ENCODE data around the gene SMU1.

SMU1 gene

DNA sequence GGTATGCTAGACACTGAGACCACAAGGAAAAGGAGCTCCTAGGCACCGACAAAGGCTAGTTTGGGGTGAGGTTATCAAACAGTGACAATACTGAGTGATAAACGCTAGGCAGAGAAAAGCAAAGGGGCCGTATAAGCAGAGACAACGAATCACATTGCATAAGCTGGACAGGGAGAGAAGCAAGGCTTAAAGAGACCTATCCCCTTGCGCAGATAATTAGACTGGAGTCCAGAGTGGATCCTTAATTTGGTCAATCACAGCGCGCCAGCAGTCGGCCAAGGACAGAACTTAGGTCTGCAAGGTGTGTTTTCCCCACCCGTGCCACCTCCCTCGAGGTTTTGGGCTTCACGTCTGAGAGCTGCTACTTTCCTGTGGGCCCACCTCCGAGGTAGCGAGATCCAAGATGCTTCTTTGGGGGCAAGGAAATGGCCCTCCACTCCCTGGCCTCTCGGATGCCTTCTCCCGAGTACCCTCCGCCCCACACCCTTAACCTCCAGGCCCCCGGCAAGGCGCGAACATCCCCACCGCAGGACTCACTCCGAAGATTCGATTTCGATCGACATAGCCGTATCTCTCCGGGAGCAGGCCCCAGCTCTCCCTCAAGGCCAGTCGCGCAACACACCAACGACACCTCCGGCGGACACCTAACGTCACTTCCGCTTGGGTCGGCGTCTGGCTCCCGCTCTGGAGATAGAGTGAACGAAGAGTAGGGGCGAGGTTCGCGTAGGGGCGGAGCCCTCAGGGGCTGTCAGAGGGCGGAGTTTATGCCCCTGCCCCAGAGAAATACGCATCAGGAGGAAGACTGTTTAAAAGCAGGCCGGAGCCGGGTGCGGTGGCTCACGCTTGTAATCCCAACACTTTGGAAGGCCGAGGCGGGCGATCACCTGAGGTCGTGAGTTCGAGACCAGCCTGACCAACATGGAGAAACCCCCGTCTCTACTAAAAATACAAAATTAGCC lies at the start of gene SMU1:
SMU1 (minus strand) TSS at position 629 of the 959 bp plus-strand sequence; CDS start at position 563, 66 bp downstream.
- peak within 1 kb of the TSS; percentile 87 for H3K27ac ChIP-seq
- peak within 1 kb of the TSS; percentile 51 for H3K4me2 ChIP-seq (ENCODE audit: low read length)
- TF ChIP-seq CTCF (IDR thresholded peaks at IDR 0.05) = no peak
- H3K4me1 ChIP-seq = no peaks in the 10 kb centered on the region
- H3K9me3 ChIP-seq (ENCODE audit: control insufficient read depth, low read length) = no peaks in the 10 kb centered on the region
- H3K27me3 ChIP-seq (ENCODE audit: control insufficient read depth, insufficient read depth, low read length) = no peaks in the 10 kb centered on the region
- peak within 1 kb of the TSS; percentile 77 for H2AFZ ChIP-seq
- no peaks in the 10 kb centered on the region for H3K36me3 ChIP-seq (ENCODE audit: control insufficient read depth, insufficient read depth, low read length)
- peak within 1 kb of the TSS; percentile 72 for H3K9ac ChIP-seq
- peak within 1 kb of the TSS; percentile 82 for H3K4me3 ChIP-seq (ENCODE audit: low read depth, low read length)
- no peaks in the 10 kb centered on the region for H3K79me2 ChIP-seq

DNA sequence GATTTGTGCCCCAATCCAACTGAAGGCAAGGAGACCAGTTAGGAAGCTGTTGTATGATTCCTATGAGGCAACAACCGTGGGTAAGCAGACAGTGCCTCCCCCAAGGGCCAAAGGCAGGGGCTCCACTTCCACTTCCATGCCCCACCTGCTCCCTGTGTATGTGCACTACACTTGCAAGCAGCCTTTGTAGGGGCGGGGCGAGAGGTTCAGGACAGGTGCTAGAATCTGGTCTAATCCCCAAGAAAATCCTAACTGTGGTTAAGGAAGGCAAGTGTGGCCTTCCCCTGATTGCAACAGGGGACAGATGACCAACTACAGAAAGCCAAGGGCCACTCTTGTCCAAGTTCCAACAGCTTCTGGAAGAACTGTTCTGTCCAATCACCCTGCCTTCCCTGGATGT lies 49.0 kb upstream of the SMU1 start:
- Histone ChIP-seq H3K4me3 (ENCODE audit: low read depth, low read length) (no peak overlapping the region), H3K79me2 (peaks cover 19% of the 10 kb centered on the region), H3K9ac (no peak overlapping the region), H3K27ac (peak overlapping the region; percentile 31), H3K36me3 (ENCODE audit: control insufficient read depth, insufficient read depth, low read length) (no peaks in the 10 kb centered on the region), H3K4me1 (peaks cover 14% of the 10 kb centered on the region), H3K27me3 (ENCODE audit: control insufficient read depth, insufficient read depth, low read length) (no peaks in the 10 kb centered on the region), H3K4me2 (ENCODE audit: low read length) (no peak overlapping the region), H3K9me3 (ENCODE audit: control insufficient read depth, low read length) (no peaks in the 10 kb centered on the region), H2AFZ (no peak overlapping the region)
- TF ChIP-seq CTCF (IDR thresholded peaks at IDR 0.05) = no peak

DNA sequence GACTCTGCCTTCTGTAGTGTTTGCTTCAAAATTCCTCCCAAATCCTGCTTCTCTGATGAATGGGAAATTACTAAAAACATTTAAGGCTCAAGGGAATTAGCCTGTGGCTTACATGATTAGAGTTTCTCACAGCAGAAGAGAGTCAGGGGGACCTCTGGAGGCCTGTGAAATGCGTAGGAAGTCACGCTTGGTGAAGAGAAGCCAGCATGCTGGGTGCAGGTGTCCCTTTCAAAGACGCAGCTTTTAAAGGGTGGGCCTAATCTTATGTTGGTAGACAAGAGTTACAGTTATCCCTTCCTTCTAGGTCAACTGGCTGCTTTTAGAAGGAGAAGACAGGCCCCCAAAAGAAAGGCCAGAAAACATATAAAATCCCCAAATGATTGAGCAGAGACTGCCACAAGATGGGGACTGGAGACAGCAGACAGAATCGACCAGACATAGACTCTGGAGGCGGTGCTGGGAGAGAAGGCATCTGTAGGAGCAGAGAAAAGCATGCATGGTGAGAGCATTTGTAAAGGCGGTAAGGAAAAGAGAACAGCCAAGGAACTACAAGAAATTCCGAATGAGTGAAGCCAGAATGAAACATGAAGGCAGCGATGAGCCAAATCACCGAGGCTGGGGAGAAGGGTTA lies 48.4 kb upstream of the SMU1 start:
- H3K36me3 ChIP-seq (ENCODE audit: control insufficient read depth, insufficient read depth, low read length) = no peaks in the 10 kb centered on the region
- no peak overlapping the region for H3K9ac ChIP-seq
- H3K4me1 ChIP-seq = peaks cover 14% of the 10 kb centered on the region

DNA sequence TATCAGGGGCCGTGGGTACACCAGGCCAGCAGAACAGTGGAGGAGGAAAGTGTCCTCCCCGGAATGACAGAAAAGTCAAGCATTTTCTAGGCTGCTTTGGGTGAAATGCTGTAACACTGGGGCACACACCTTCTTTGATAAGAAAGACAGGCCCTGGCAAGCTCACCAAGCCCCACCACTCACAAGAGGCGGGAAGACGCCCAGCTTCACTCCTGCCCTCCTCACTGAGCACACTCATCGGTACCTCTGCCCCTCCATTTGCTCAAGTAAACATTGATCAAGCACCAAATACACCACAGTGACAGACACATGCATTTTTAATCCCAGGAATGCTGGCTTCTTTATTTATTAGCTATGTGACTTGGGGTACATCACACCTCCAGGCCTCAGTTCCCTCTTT lies 47.6 kb upstream of the SMU1 start:
- no peak for TF ChIP-seq CTCF (IDR thresholded peaks at IDR 0.05)
- Histone ChIP-seq H3K36me3 (ENCODE audit: control insufficient read depth, insufficient read depth, low read length) (no peaks in the 10 kb centered on the region), H2AFZ (no peak overlapping the region), H3K27ac (no peak overlapping the region), H3K4me2 (ENCODE audit: low read length) (no peak overlapping the region), H3K4me3 (ENCODE audit: low read depth, low read length) (no peak overlapping the region), H3K4me1 (peaks cover 14% of the 10 kb centered on the region), H3K27me3 (ENCODE audit: control insufficient read depth, insufficient read depth, low read length) (no peaks in the 10 kb centered on the region), H3K9me3 (ENCODE audit: control insufficient read depth, low read length) (no peaks in the 10 kb centered on the region), H3K79me2 (peaks cover 12% of the 10 kb centered on the region), H3K9ac (no peak overlapping the region)

More for the DNA sequence above, 48.4 kb upstream of the SMU1 start:
- peak; percentile 25 for TF ChIP-seq CTCF (IDR thresholded peaks at IDR 0.05)
- no peaks in the 10 kb centered on the region for H3K9me3 ChIP-seq (ENCODE audit: control insufficient read depth, low read length)
- no peak overlapping the region for H3K4me2 ChIP-seq (ENCODE audit: low read length)
- H3K27ac ChIP-seq = peak overlapping the region; percentile 31
- peaks cover 17% of the 10 kb centered on the region for H3K79me2 ChIP-seq
- H2AFZ ChIP-seq = no peak overlapping the region
- H3K27me3 ChIP-seq (ENCODE audit: control insufficient read depth, insufficient read depth, low read length) = no peaks in the 10 kb centered on the region
- no peak overlapping the region for H3K4me3 ChIP-seq (ENCODE audit: low read depth, low read length)

Measured in parathyroid adenoma (tissue), 2 donors.